Mesendoderm (in vitro differentiated cells): ENCODE measurements around the gene PCDH19. TPM values are rescaled to one million over a fixed set of nuclear protein-coding genes. Genes with fewer than 3 reads are reported as not detected.

Experiments used
- DNase-seq: peaks from one replicate; pipeline ENCODE4 v3.0.0; 2013
- H2AK5ac ChIP-seq: 2 replicates; pipeline ENCODE4 v1.6.1; 2013; ENCODE audit warnings: low read length, inconsistent platforms
- H2BK120ac ChIP-seq: 2 replicates; pipeline ENCODE4 v1.6.1; 2013; ENCODE audit warnings: low read depth, mild to moderate bottlenecking, low read length, moderate library complexity, mixed read lengths
- H2BK15ac ChIP-seq: replicated peaks from 2 replicates; pipeline ENCODE4 v1.6.1; 2013; ENCODE audit warnings: low read depth, mild to moderate bottlenecking, moderate library complexity
- H2BK5ac ChIP-seq: 2 replicates; pipeline ENCODE4 v1.6.1; 2013; ENCODE audit warnings: low read length, inconsistent platforms
- H3K18ac ChIP-seq: 2 replicates; pipeline ENCODE4 v1.6.1; 2013; ENCODE audit warnings: mild to moderate bottlenecking, low read length, mixed read lengths
- H3K23ac ChIP-seq: one replicate; pipeline ENCODE4 v1.6.1; 2013; ENCODE audit warnings: low read length
- H3K27ac ChIP-seq: 2 replicates; pipeline ENCODE4 v1.5.1; 2013; ENCODE audit warnings: low read depth, mild to moderate bottlenecking, inconsistent platforms, low read length, moderate library complexity
- H3K27me3 ChIP-seq: 2 replicates; pipeline ENCODE4 v1.6.1; 2013; ENCODE audit warnings: low read length, control low read depth, mild to moderate bottlenecking, inconsistent platforms; ENCODE audit not compliant: insufficient read depth, poor library complexity
- H3K36me3 ChIP-seq: 2 replicates; pipeline ENCODE4 v1.6.1; 2013; ENCODE audit warnings: low read length, inconsistent platforms; ENCODE audit not compliant: control insufficient read depth, insufficient read depth
- H3K4ac ChIP-seq: one replicate; pipeline ENCODE4 v1.6.1; 2013; ENCODE audit warnings: low read depth, mild to moderate bottlenecking, low read length, moderate library complexity
- H3K4me1 ChIP-seq: 2 replicates; pipeline ENCODE4 v1.6.1; 2013; ENCODE audit warnings: low read depth, low read length, inconsistent platforms; ENCODE audit not compliant: control insufficient read depth
- H3K4me2 ChIP-seq: 2 replicates; pipeline ENCODE4 v1.6.1; 2013; ENCODE audit warnings: low read length
- H3K4me3 ChIP-seq: 2 replicates; pipeline ENCODE4 v1.5.1; 2013; ENCODE audit warnings: mild to moderate bottlenecking, low read length
- H3K56ac ChIP-seq: one replicate; pipeline ENCODE4 v1.6.1; 2013; ENCODE audit warnings: low read length
- H3K79me1 ChIP-seq: 2 replicates; pipeline ENCODE4 v1.6.1; 2013; ENCODE audit warnings: low read length, inconsistent platforms
- H3K79me2 ChIP-seq: 2 replicates; pipeline ENCODE4 v1.6.1; 2013; ENCODE audit warnings: mild to moderate bottlenecking, low read length; ENCODE audit not compliant: control insufficient read depth, insufficient read depth
- H3K9ac ChIP-seq: 2 replicates; pipeline ENCODE4 v1.6.1; 2013; ENCODE audit warnings: low read length, inconsistent platforms
- H4K5ac ChIP-seq: one replicate; pipeline ENCODE4 v1.6.1; 2013; ENCODE audit warnings: low read length
- H4K8ac ChIP-seq: one replicate; pipeline ENCODE4 v1.6.1; 2013; ENCODE audit warnings: low read depth, mild to moderate bottlenecking, control low read depth, low read length, moderate library complexity
- WGBS: extraction: QIAGEN DNeasy Blood & Tissue Kit; methylation state at CpG from one replicate; pipeline ENCODE4 v1.1.7; 2013; ENCODE audit warnings: low lambda C conversion rate, missing lambda C conversion rate; ENCODE audit not compliant: insufficient coverage; ENCODE audit errors: extremely low coverage; 5-methylcytosine and 5-hydroxymethylcytosine counted together
- polyA plus RNA-seq, 2 experiments: library from polyadenylated mRNA; stranded (reverse); fragments of 200-250 nt; gene quantifications; one replicate each; pipeline ENCODE4 v1.2.3, GENCODE V29; 2013

Gene PCDH19, protein sequence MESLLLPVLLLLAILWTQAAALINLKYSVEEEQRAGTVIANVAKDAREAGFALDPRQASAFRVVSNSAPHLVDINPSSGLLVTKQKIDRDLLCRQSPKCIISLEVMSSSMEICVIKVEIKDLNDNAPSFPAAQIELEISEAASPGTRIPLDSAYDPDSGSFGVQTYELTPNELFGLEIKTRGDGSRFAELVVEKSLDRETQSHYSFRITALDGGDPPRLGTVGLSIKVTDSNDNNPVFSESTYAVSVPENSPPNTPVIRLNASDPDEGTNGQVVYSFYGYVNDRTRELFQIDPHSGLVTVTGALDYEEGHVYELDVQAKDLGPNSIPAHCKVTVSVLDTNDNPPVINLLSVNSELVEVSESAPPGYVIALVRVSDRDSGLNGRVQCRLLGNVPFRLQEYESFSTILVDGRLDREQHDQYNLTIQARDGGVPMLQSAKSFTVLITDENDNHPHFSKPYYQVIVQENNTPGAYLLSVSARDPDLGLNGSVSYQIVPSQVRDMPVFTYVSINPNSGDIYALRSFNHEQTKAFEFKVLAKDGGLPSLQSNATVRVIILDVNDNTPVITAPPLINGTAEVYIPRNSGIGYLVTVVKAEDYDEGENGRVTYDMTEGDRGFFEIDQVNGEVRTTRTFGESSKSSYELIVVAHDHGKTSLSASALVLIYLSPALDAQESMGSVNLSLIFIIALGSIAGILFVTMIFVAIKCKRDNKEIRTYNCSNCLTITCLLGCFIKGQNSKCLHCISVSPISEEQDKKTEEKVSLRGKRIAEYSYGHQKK (N-terminal part only)
- 0.35 TPM for polyA plus RNA-seq (2013, experiment 1 of 2)
- 0.60 TPM for polyA plus RNA-seq (2013, experiment 2 of 2)

DNA sequence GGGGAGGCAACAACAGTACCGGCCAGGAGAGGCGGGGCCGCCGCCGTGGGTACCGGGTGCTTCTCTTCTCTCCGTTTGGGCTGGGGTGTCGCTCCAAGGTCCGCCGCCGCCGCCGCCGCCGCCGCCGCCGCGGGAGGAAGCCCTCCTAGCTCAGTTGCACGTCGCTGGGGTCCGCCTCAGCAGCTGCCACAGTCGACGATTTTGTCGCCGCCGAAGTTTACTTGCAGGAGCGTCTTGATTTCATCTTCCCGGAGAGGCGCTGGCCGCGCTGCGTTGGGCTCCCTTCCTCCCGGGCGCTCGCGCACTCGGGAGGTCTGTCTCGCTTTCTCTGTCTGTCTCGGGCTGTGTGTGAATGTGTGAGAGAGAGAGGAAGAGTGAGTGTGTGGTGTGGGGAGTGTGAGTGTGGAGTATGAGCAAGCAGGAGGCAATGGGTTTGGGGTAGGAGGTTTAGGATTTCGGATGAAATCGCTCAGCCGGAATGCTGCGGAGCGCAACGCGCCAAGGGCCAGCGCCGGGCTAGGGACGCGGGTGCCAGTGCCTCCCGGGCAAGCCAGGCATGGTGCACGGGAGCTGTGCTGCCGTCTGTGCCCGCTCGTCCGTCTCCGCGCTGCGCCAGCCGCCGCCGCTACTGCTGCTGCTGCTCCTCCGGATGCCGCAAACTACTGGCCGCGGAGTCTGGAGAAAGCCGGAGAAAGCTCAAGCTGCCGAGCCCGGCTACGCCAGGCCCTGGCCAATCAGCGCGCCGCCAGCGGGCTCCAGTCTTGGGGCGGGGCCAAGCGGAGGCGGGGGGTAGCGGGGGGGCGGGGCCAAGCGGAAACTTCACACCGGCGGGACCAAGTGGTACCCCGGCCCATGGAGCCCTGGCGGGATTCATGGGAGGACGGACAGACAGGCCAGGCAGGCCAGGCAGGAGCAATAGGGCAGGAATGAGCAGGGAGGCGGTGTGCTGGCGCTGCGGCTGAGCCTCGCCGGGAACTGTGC, at the start of gene PCDH19:
TSS of gene PCDH19 (minus strand) at position 664 of the 981 bp plus-strand sequence. CDS start 1,676 bp downstream, outside the sequence.
- no peak within 1 kb of the TSS for H2AK5ac ChIP-seq
- no peak within 1 kb of the TSS for H2BK120ac ChIP-seq
- no peak within 1 kb of the TSS for H3K4ac ChIP-seq
- no peak within 1 kb of the TSS for H4K5ac ChIP-seq
- H3K79me1 ChIP-seq = no peaks in the 10 kb centered on the region
- H2BK5ac ChIP-seq = no peak within 1 kb of the TSS
- H3K4me1 ChIP-seq = no peaks in the 10 kb centered on the region
- H3K9ac ChIP-seq = peak within 1 kb of the TSS; percentile 36
- no peak within 1 kb of the TSS for H3K27ac ChIP-seq
- peaks cover 49% of the 10 kb centered on the region for H3K27me3 ChIP-seq
- H3K4me3 ChIP-seq = peak within 1 kb of the TSS; percentile 23
- H3K23ac ChIP-seq = peak within 1 kb of the TSS; percentile 9
- DNase-seq = peak; percentile 78
- peak within 1 kb of the TSS; percentile 77 for H3K4me2 ChIP-seq
- H3K56ac ChIP-seq = peak within 1 kb of the TSS; percentile 42
- no peaks in the 10 kb centered on the region for H3K79me2 ChIP-seq
- no peaks in the 10 kb centered on the region for H3K36me3 ChIP-seq
- no CpG with 5 or more reads among the region's 91 CpGs for WGBS
- H2BK15ac ChIP-seq = no peak within 1 kb of the TSS
- H4K8ac ChIP-seq = no peak within 1 kb of the TSS
- no peak within 1 kb of the TSS for H3K18ac ChIP-seq

DNA sequence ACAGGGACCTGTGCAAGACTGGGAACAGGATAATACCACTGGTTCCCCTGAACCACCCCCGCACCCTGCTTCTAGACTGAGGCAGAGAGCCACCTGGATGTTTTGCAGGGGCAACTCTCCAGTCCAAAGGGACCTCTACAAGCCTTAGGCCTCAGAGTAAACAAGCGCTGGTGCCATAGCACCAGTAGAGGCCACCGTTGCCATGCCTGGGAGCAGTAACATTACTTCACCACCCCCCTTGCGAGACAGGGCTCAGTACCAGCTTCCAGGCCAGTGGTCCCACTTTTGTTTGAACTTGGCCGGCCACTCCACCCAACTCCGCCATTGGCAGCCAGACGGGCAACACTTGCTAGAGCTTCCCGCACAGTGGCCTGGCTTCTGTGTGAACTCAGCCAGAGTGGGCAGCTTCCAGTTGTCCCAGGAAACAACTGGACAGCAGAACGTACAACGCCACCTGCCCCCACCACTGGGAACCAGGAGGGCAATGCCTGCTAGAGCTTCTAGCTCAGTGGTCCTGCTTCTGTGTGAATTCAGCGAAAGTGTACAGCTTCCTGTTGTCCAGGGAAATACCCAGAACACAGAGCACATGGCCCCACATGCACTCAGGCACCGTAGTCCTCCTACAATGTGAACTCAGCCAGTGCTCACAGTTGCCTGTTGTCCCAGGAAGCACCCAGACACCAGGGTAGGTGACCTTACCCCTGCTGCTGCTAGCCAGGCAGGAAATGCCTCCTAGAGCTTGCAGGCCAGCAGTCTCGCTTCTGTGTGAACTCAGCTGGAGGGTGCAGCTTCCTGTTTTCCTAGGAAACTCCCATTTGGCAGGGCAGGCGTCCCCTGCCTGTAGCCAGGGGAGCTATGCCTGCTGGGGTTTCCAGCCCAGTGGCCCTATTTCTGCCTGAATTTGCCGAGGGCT, 39.9 kb upstream of the PCDH19 start:
- no peak overlapping the region for H4K8ac ChIP-seq
- peak; percentile 58 for DNase-seq
- H2BK120ac ChIP-seq = no peak overlapping the region
- peak overlapping the region; percentile 73 for H3K56ac ChIP-seq
- H2BK15ac ChIP-seq = no peak overlapping the region
- H3K4me2 ChIP-seq = no peak overlapping the region
- H3K36me3 ChIP-seq = no peaks in the 10 kb centered on the region
- no peaks in the 10 kb centered on the region for H3K79me2 ChIP-seq
- no peak overlapping the region for H3K9ac ChIP-seq
- H3K4ac ChIP-seq = no peak overlapping the region
- no peak overlapping the region for H3K23ac ChIP-seq
- H3K4me1 ChIP-seq = peaks cover 3% of the 10 kb centered on the region
- no peak overlapping the region for H2AK5ac ChIP-seq
- no peak overlapping the region for H4K5ac ChIP-seq
- no peak overlapping the region for H3K18ac ChIP-seq
- no CpG with 5 or more reads among the region's 15 CpGs for WGBS
- peak overlapping the region; percentile 76 for H2BK5ac ChIP-seq
- no peaks in the 10 kb centered on the region for H3K79me1 ChIP-seq
- no peak overlapping the region for H3K27ac ChIP-seq
- no peaks in the 10 kb centered on the region for H3K27me3 ChIP-seq
- no peak overlapping the region for H3K4me3 ChIP-seq

DNA sequence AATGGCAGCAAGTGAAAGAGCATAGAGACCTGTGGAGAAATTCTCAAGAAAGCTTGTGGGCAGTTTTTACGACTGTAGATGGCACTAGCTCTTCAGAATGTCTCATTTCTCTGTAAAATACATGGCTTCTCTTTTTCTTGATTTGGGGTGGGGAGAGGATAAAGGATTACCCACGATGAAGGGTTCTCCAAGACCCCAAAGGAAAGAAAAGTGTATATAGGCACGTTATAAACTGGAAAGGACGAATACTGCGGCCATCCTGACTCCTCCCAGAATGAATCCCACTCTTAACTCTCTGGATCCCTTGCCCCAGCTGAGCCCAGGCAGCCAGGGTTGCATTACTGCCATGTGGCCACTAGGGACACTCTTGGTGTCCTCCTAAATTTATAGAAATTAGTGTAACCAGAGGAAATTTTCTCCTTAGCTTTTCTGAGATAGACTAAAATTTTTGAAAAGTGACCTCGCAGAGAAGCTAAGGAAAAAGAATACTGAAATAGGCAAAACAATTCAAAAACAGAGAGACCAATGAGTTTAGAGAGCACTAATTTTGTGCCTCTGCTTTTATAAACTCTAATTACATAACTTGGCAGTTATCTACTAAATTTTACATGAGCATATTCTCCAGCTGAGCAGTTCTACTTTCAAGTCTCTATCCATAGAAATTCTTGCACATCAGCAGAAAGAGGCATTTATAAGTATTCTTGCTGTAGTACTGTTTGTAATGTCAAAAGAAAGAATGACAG, 37.8 kb upstream of the PCDH19 start:
- no peak overlapping the region for H3K27ac ChIP-seq
- no peak overlapping the region for H2AK5ac ChIP-seq
- H4K5ac ChIP-seq = no peak overlapping the region
- H3K79me2 ChIP-seq = no peaks in the 10 kb centered on the region
- no peak overlapping the region for H3K9ac ChIP-seq
- no peaks in the 10 kb centered on the region for H3K36me3 ChIP-seq
- H2BK5ac ChIP-seq = no peak overlapping the region
- no peak overlapping the region for H2BK120ac ChIP-seq
- no peak overlapping the region for H4K8ac ChIP-seq
- H3K27me3 ChIP-seq = no peaks in the 10 kb centered on the region
- no peak overlapping the region for H3K4me2 ChIP-seq
- H3K56ac ChIP-seq = no peak overlapping the region
- H3K4ac ChIP-seq = no peak overlapping the region
- peak; percentile 55 for DNase-seq
- H3K4me3 ChIP-seq = no peak overlapping the region
- no peaks in the 10 kb centered on the region for H3K79me1 ChIP-seq
- no CpG with 5 or more reads among the region's 6 CpGs for WGBS
- no peak overlapping the region for H3K18ac ChIP-seq
- peaks cover 3% of the 10 kb centered on the region for H3K4me1 ChIP-seq
- H2BK15ac ChIP-seq = no peak overlapping the region
- no peak overlapping the region for H3K23ac ChIP-seq

DNA sequence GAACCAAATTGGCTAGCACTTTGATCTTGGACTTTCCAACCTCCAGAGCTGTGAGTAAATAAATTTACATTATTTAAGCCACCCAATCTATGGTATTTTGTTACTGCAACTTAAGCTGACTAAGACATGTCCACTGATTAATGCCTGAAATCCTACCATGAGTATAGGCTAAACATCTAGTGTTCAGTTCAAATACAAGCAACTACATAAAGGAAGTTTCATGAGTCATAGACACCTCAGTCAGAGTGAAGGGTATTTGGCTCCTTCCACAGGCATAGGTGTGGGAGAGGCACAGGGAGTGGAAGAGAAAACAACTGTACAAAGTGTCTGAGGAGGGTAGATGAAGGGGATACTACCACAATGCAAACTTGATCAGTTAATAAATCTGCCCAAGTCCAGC, 35.5 kb upstream of the PCDH19 start:
- Histone ChIP-seq H4K5ac (no peak overlapping the region), H3K4me1 (peaks cover 3% of the 10 kb centered on the region), H4K8ac (no peak overlapping the region), H3K36me3 (no peaks in the 10 kb centered on the region), H2BK120ac (no peak overlapping the region), H3K23ac (no peak overlapping the region), H3K9ac (no peak overlapping the region), H3K27me3 (no peaks in the 10 kb centered on the region), H3K27ac (no peak overlapping the region), H2BK5ac (no peak overlapping the region), H3K79me1 (no peaks in the 10 kb centered on the region), H3K4ac (no peak overlapping the region), H3K79me2 (no peaks in the 10 kb centered on the region), H3K4me2 (no peak overlapping the region), H3K18ac (no peak overlapping the region), H2BK15ac (no peak overlapping the region), H3K56ac (no peak overlapping the region), H3K4me3 (no peak overlapping the region), H2AK5ac (no peak overlapping the region)
- DNase-seq = no peak
